Kidney capillary endothelial cell (primary cell): ENCODE results near the gene RTL1.
A peak's percentile ranks its signal among the peaks of the same experiment; 100 is the strongest.

Experiments used
- DNase-seq: peaks from one replicate; pipeline ENCODE4 v3.0.0-alpha.2; 2018; ENCODE audit warnings: low spot score

Gene RTL1

GRCh38 chr14:100903672-100904185 is at the start of gene RTL1:
RTL1 (minus strand) TSS chr14:100903722; CDS start chr14:100884788, 18,934 bp downstream.
- DNase-seq = no peak

GRCh38 chr14:100950024-100950423 is 46.5 kb upstream of the RTL1 start:
- peak; percentile 4 for DNase-seq

- no peak for DNase-seq
Measured at GRCh38 chr14:100944052-100944451, 40.5 kb upstream of the RTL1 start.

- no peak for DNase-seq
Measured at GRCh38 chr14:100930270-100930669, 26.7 kb upstream of the RTL1 start.

- no peak for DNase-seq
Measured at GRCh38 chr14:100915560-100915959, 12.0 kb upstream of the RTL1 start.

GRCh38 chr14:100914597-100915021 is 11.1 kb upstream of the RTL1 start:
- no peak for DNase-seq

GRCh38 chr14:100911665-100912316 is 8.3 kb upstream of the RTL1 start:
- no peak for DNase-seq

- no peak for DNase-seq
Measured at GRCh38 chr14:100910888-100911664, 7.6 kb upstream of the RTL1 start.

GRCh38 chr14:100909439-100909838 is 5.9 kb upstream of the RTL1 start:
- DNase-seq = no peak

GRCh38 chr14:100907240-100907639 is 3.7 kb upstream of the RTL1 start:
- DNase-seq = no peak

GRCh38 chr14:100906420-100906819 is 2.9 kb upstream of the RTL1 start:
- DNase-seq = no peak

- DNase-seq = no peak
Measured at GRCh38 chr14:100905166-100905565, 1.6 kb upstream of the RTL1 start.

GRCh38 chr14:100904307-100905087 is 975 bp upstream of the RTL1 start:
- no peak for DNase-seq

- no peak for DNase-seq
Measured at GRCh38 chr14:100903134-100903468, 421 bp downstream of the RTL1 start.

GRCh38 chr14:100902295-100903133 is 1.0 kb downstream of the RTL1 start:
- no peak for DNase-seq

GRCh38 chr14:100901391-100902183 is 1.9 kb downstream of the RTL1 start:
- no peak for DNase-seq

- no peak for DNase-seq
Measured at GRCh38 chr14:100900837-100901390, 2.6 kb downstream of the RTL1 start.

- DNase-seq = no peak
Measured at GRCh38 chr14:100899884-100900771, 3.4 kb downstream of the RTL1 start.
